Measurements from ENCODE around the gene PHACTR4. TPM values are rescaled to one million over a fixed set of nuclear protein-coding genes. Genes with fewer than 3 reads are reported as not detected.
"Not testable (repeated sequence)": the region's sequence is repeated elsewhere in the genome, so short reads cannot be mapped to it uniquely, and the experiment has no call there.

Gene PHACTR4
- polyA plus RNA-seq, 1 donor (not counting 4 experiments of a cell fraction or from before 2014, with no cell fraction given): 12.2 TPM

DNA sequence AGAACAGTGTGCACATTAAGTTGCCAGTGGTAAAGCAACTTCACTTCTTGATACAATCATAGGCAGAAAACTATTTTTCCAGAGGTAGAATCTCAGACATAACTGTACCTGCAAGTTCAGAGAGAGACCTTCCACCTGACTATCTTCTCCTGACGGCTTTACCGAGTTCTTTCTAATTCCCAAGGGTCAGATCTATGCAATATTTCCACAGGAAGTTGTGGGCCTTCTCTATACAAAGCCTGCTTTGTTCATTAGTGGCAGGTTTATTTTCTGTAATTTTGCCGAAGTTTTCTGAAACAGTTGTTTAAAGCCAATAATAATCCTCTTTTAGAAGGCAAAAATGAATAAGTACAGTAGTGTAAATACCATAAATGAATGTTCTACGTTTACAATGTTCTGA, 78.1 kb downstream of the PHACTR4 start:
- Histone ChIP-seq H3K79me2 (ENCODE audit: control insufficient read depth, insufficient read depth, low read length) (peaks cover 6% of the 10 kb centered on the region), H3K27ac (ENCODE audit: control insufficient read depth, insufficient read depth, low read length) (no peak overlapping the region), H4K20me1 (ENCODE audit: control insufficient read depth, extremely low read depth, insufficient read depth, low read length) (no peaks in the 10 kb centered on the region), H3K4me1 (ENCODE audit: control insufficient read depth, extremely low read depth, insufficient read depth, low read length) (peaks cover 13% of the 10 kb centered on the region), H3K36me3 (ENCODE audit: control insufficient read depth in 2 of 2, extremely low read depth in 1 of 2, insufficient read depth in 2 of 2, low read length in 2 of 2) (no peaks in the 10 kb centered on the region), H3K9ac (ENCODE audit: control insufficient read depth, extremely low read depth, insufficient read depth, low read length) (no peak overlapping the region), H3K9me1 (ENCODE audit: control insufficient read depth, extremely low read depth, insufficient read depth, low read length) (no peaks in the 10 kb centered on the region), H3K4me2 (ENCODE audit: control insufficient read depth, extremely low read depth, insufficient read depth, low read depth, low read length) (no peak overlapping the region), H3K27me3 (ENCODE audit: control insufficient read depth, extremely low read depth, insufficient read depth, low read length) (no peaks in the 10 kb centered on the region), H3K9me3 (ENCODE audit: control insufficient read depth, low read depth, low read length) (no peaks in the 10 kb centered on the region), H2AFZ (ENCODE audit: control insufficient read depth, low read length) (no peak overlapping the region), H3K4me3 (ENCODE audit: control insufficient read depth in 2 of 3, extremely low read depth in 1 of 3, insufficient read depth in 2 of 3, low read depth in 1 of 3, low read length in 3 of 3) (no peak overlapping the region)
- dilution Hi-C loops (cut with MboI; ENCODE audit: extremely low pct_ligation_motif_present, low sequenced_read_pairs): no loop called here
- no peak for DNase-seq (ENCODE audit: low read depth, low spot score)
- TF ChIP-seq, protein P1, sequence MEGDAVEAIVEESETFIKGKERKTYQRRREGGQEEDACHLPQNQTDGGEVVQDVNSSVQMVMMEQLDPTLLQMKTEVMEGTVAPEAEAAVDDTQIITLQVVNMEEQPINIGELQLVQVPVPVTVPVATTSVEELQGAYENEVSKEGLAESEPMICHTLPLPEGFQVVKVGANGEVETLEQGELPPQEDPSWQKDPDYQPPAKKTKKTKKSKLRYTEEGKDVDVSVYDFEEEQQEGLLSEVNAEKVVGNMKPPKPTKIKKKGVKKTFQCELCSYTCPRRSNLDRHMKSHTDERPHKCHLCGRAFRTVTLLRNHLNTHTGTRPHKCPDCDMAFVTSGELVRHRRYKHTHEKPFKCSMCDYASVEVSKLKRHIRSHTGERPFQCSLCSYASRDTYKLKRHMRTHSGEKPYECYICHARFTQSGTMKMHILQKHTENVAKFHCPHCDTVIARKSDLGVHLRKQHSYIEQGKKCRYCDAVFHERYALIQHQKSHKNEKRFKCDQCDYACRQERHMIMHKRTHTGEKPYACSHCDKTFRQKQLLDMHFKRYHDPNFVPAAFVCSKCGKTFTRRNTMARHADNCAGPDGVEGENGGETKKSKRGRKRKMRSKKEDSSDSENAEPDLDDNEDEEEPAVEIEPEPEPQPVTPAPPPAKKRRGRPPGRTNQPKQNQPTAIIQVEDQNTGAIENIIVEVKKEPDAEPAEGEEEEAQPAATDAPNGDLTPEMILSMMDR (optimal IDR thresholded peaks at IDR 0.05 in 1 of 3, IDR thresholded peaks at IDR 0.05 in 1 of 3, conservative IDR thresholded peaks at IDR 0.05 in 1 of 3; ENCODE audit: extremely low read depth in 1 of 3, insufficient read depth in 2 of 3, low read length in 3 of 3): no peak
- TF ChIP-seq EZH2 (IDR thresholded peaks at IDR 0.05; ENCODE audit: low read length): no peak
- FAIRE-seq: no peak

DNA sequence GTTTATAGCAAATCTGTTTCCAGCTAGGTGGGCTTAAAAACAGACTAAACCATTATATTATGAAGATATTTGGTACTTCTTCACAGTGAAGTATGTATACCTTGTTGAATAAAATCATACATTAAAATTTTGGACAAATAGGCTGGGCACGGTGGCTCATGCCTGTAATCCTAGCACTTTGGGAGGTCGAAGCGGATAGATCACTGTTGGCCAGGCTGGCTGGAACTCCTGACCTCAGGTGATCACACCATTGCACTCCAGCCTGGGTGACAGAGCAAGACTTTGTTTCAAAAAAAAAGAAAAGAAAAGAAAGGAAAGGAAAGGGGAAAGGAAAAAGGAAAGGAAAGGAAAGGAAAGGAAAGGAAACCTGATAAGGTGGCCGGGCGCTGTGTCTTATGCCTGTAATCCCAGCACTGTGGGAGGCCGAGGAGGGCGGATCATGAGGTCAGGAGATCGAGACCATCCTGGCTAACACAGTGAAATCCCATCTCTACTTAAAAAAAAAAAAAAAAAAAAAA, 78.6 kb downstream of the PHACTR4 start:
- H3K27ac ChIP-seq (ENCODE audit: control insufficient read depth, insufficient read depth, low read length); H3K79me2 ChIP-seq (ENCODE audit: control insufficient read depth, insufficient read depth, low read length); H4K20me1 ChIP-seq (ENCODE audit: control insufficient read depth, extremely low read depth, insufficient read depth, low read length); DNase-seq (ENCODE audit: low read depth, low spot score); H3K27me3 ChIP-seq (ENCODE audit: control insufficient read depth, extremely low read depth, insufficient read depth, low read length); H3K9me3 ChIP-seq (ENCODE audit: control insufficient read depth, low read depth, low read length); H3K9ac ChIP-seq (ENCODE audit: control insufficient read depth, extremely low read depth, insufficient read depth, low read length); H3K4me3 ChIP-seq (ENCODE audit: control insufficient read depth in 2 of 3, extremely low read depth in 1 of 3, insufficient read depth in 2 of 3, low read depth in 1 of 3, low read length in 3 of 3); H3K9me1 ChIP-seq (ENCODE audit: control insufficient read depth, extremely low read depth, insufficient read depth, low read length); dilution Hi-C loops (cut with MboI; ENCODE audit: extremely low pct_ligation_motif_present, low sequenced_read_pairs); H3K4me2 ChIP-seq (ENCODE audit: control insufficient read depth, extremely low read depth, insufficient read depth, low read depth, low read length); FAIRE-seq; H2AFZ ChIP-seq (ENCODE audit: control insufficient read depth, low read length); H3K36me3 ChIP-seq (ENCODE audit: control insufficient read depth in 2 of 2, extremely low read depth in 1 of 2, insufficient read depth in 2 of 2, low read length in 2 of 2): not testable (repeated sequence)
- peaks cover 13% of the 10 kb centered on the region for H3K4me1 ChIP-seq (ENCODE audit: control insufficient read depth, extremely low read depth, insufficient read depth, low read length)

DNA sequence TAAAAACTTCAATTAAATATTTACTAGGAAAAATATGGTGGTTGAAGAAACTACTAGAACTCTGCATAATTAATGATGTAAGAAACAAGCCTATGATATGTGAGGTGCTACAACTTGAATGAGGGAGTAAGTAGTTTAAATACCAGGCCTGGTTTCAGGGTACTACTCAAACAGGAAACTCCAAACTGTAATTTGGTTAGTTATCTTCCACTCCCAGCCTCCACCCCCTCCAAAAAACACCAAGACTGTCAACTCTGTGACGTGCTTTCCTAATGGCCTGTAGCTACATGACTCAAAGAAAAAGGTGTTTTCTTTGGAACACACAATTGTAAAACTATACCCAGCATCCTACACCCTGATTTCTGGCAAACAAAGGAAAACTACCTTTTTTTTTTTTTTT, 80.4 kb downstream of the PHACTR4 start:
- FAIRE-seq (peak; percentile 39), DNase-seq (ENCODE audit: low read depth, low spot score) (peak; percentile 38)
- H3K27me3 ChIP-seq (ENCODE audit: control insufficient read depth, extremely low read depth, insufficient read depth, low read length): no peaks in the 10 kb centered on the region
- TF ChIP-seq, protein P1 (optimal IDR thresholded peaks at IDR 0.05 in 1 of 3, IDR thresholded peaks at IDR 0.05 in 1 of 3, conservative IDR thresholded peaks at IDR 0.05 in 1 of 3; ENCODE audit: extremely low read depth in 1 of 3, insufficient read depth in 2 of 3, low read length in 3 of 3): no peak
- TF ChIP-seq EZH2 (IDR thresholded peaks at IDR 0.05; ENCODE audit: low read length): no peak
- peak overlapping the region; percentile 28 for H3K9ac ChIP-seq (ENCODE audit: control insufficient read depth, extremely low read depth, insufficient read depth, low read length)
- no peaks in the 10 kb centered on the region for H3K9me3 ChIP-seq (ENCODE audit: control insufficient read depth, low read depth, low read length)
- no peaks in the 10 kb centered on the region for H4K20me1 ChIP-seq (ENCODE audit: control insufficient read depth, extremely low read depth, insufficient read depth, low read length)
- peak overlapping the region; percentile 62 for H3K27ac ChIP-seq (ENCODE audit: control insufficient read depth, insufficient read depth, low read length)
- H3K4me1 ChIP-seq (ENCODE audit: control insufficient read depth, extremely low read depth, insufficient read depth, low read length): peaks cover 13% of the 10 kb centered on the region
- H3K4me3 ChIP-seq (ENCODE audit: control insufficient read depth in 2 of 3, extremely low read depth in 1 of 3, insufficient read depth in 2 of 3, low read depth in 1 of 3, low read length in 3 of 3): no peak overlapping the region
- H3K9me1 ChIP-seq (ENCODE audit: control insufficient read depth, extremely low read depth, insufficient read depth, low read length): no peaks in the 10 kb centered on the region
- peak overlapping the region; percentile 25 for H3K4me2 ChIP-seq (ENCODE audit: control insufficient read depth, extremely low read depth, insufficient read depth, low read depth, low read length)
- dilution Hi-C loops (cut with MboI; ENCODE audit: extremely low pct_ligation_motif_present, low sequenced_read_pairs): no loop called here
- H3K79me2 ChIP-seq (ENCODE audit: control insufficient read depth, insufficient read depth, low read length): peaks cover 6% of the 10 kb centered on the region
- no peak overlapping the region for H2AFZ ChIP-seq (ENCODE audit: control insufficient read depth, low read length)
- no peaks in the 10 kb centered on the region for H3K36me3 ChIP-seq (ENCODE audit: control insufficient read depth in 2 of 2, extremely low read depth in 1 of 2, insufficient read depth in 2 of 2, low read length in 2 of 2)

Data from keratinocyte (primary cell).